Endothelial cell of umbilical vein (primary cell): ENCODE measurements around the gene GRIA1. TPM values are rescaled to one million over a fixed set of nuclear protein-coding genes. Genes with fewer than 3 reads are reported as not detected.

Source experiments
- BruUV-seq: library from RNA; stranded (reverse); fragments of 400-500 nt; replicated peaks from 2 replicates; lab custom pipeline; 2021; lab: Mats Ljungman, UMichigan
- CTCF ChIA-PET: fragments of 300-600, 350-600 bp; sonication (Branson Sonifier 250); formaldehyde crosslinking; loops from one replicate; lab custom pipeline; 2021; ENCODE audit warnings: antibody characterized with exemption, inconsistent platforms; lab: Charles Lee
- POLR2A ChIA-PET: fragments of 300-600, 350-600 bp; sonication (Branson Sonifier 250); formaldehyde crosslinking; loops from one replicate; lab custom pipeline; 2021; ENCODE audit warnings: antibody characterized with exemption, inconsistent platforms; lab: Charles Lee
- DNase-seq: peaks from one replicate; pipeline ENCODE4 v3.0.0-alpha.2; 2011; ENCODE audit warnings: low read depth, low spot score
- FAIRE-seq: peaks from 2 replicates; lab custom pipeline; 2011; peaks lifted over from hg19 to GRCh38; lab: Jason Lieb, UNC
- H2AFZ ChIP-seq: 2 replicates; pipeline ENCODE4 v1.6.0; 2012; ENCODE audit warnings: low read depth, low read length, control low read depth, inconsistent platforms
- H3K27ac ChIP-seq: 2 replicates; pipeline ENCODE4 v1.5.1; 2011; ENCODE audit warnings: low read depth, mild to moderate bottlenecking, control low read depth, low read length, moderate library complexity; ENCODE audit not compliant: insufficient read depth
- H3K27me3 ChIP-seq, 2 experiments: 2 replicates each; pipeline versions ENCODE4 v1.6.0 to v1.6.1; 2011; ENCODE audit warnings: low read length in 2 of 2, mixed read lengths in 1 of 2; ENCODE audit not compliant: control insufficient read depth in 2 of 2, insufficient read depth in 2 of 2
- H3K36me3 ChIP-seq, 2 experiments: 2 replicates in 1 of 2; 3 replicates in 1 of 2; pipeline ENCODE4 v1.5.1; 2011; ENCODE audit warnings: low read length in 2 of 2, mild to moderate bottlenecking in 1 of 2, moderate library complexity in 1 of 2; ENCODE audit not compliant: control insufficient read depth in 2 of 2, insufficient read depth in 2 of 2; ENCODE audit errors: extremely low read depth in 1 of 2
- H3K4me1 ChIP-seq: 3 replicates; pipeline ENCODE4 v1.5.1; 2011; ENCODE audit warnings: mild to moderate bottlenecking, low read length; ENCODE audit not compliant: control insufficient read depth, insufficient read depth; ENCODE audit errors: extremely low read depth
- H3K4me2 ChIP-seq: 2 replicates; pipeline ENCODE4 v1.6.1; 2011; ENCODE audit warnings: low read length, control low read depth, mixed read lengths; ENCODE audit not compliant: insufficient read depth
- H3K4me3 ChIP-seq, 3 experiments: fragments of 200-600 bp in 1 of 3; sonication (generic), shearing (Covaris generic) in 1 of 3; replicated peaks in 1 of 3; 2 replicates each; pipeline ENCODE4 v1.5.1; 2011 to 2016; ENCODE audit warnings: control low read depth in 3 of 3, low read length in 3 of 3, mild to moderate bottlenecking in 2 of 3, inconsistent platforms in 1 of 3, low read depth in 1 of 3, moderate library complexity in 1 of 3; ENCODE audit not compliant: insufficient read depth in 1 of 3
- H3K79me2 ChIP-seq: 2 replicates; pipeline ENCODE4 v1.6.0; 2012; ENCODE audit warnings: low read length, inconsistent platforms; ENCODE audit not compliant: control insufficient read depth, insufficient read depth
- H3K9ac ChIP-seq: replicated peaks from 2 replicates; pipeline ENCODE3; 2011; ENCODE audit warnings: low read length, control low read depth; ENCODE audit not compliant: insufficient read depth; ENCODE audit errors: extremely low read depth
- H3K9me1 ChIP-seq: replicated peaks from 3 replicates; pipeline ENCODE4 v1.6.0; 2011; ENCODE audit warnings: mild to moderate bottlenecking, low read length; ENCODE audit not compliant: control insufficient read depth, insufficient read depth; ENCODE audit errors: extremely low read depth
- H3K9me3 ChIP-seq: replicated peaks from 2 replicates; pipeline ENCODE4 v1.5.1; 2012; ENCODE audit warnings: low read length, inconsistent platforms; ENCODE audit not compliant: control insufficient read depth, insufficient read depth
- H4K20me1 ChIP-seq: replicated peaks from 2 replicates; pipeline ENCODE3; 2011; ENCODE audit warnings: mild to moderate bottlenecking, low read length; ENCODE audit not compliant: control insufficient read depth, insufficient read depth; ENCODE audit errors: extremely low read depth
- EZH2 ChIP-seq: IDR thresholded peaks from 2 replicates; pipeline ENCODE4 v1.6.1; 2012; ENCODE audit warnings: borderline replicate concordance, low read depth, mild to moderate bottlenecking, moderate library complexity, low read length, inconsistent platforms; ENCODE audit not compliant: severe bottlenecking
- FOS ChIP-seq: IDR thresholded peaks from 2 replicates; pipeline ENCODE4 v1.6.1; 2011; ENCODE audit warnings: mild to moderate bottlenecking, low read length, moderate library complexity, borderline replicate concordance; ENCODE audit not compliant: insufficient read depth
- JUN ChIP-seq: IDR thresholded peaks from 2 replicates; pipeline ENCODE4 v1.6.1; 2011; ENCODE audit warnings: borderline replicate concordance, low read depth; ENCODE audit not compliant: insufficient read length, insufficient read depth
- MAX ChIP-seq: IDR thresholded peaks from 2 replicates; pipeline ENCODE4 v1.6.1; 2011; ENCODE audit not compliant: insufficient read depth, insufficient read length
- MYC ChIP-seq: IDR thresholded peaks from one replicate; pipeline ENCODE4 v1.6.1; 2011; ENCODE audit warnings: mild to moderate bottlenecking, low read depth, low read length
- POLR2A ChIP-seq: IDR thresholded peaks from 2 replicates; pipeline ENCODE4 v1.6.1; 2012; ENCODE audit warnings: low read depth, mild to moderate bottlenecking, control low read depth, low read length
- POLR2AphosphoS5 ChIP-seq: IDR thresholded peaks from 2 replicates; pipeline ENCODE4 v1.6.1; 2012; ENCODE audit warnings: low read depth, mild to moderate bottlenecking, control low read depth, low read length, moderate library complexity; ENCODE audit not compliant: insufficient read depth
- dilution Hi-C: fragments of 300-500 bp; cut with MboI; formaldehyde crosslinking; loops from one replicate; pipeline ENCODE4 v1.15.0; 2019; ENCODE audit warnings: low sequenced_read_pairs; ENCODE audit not compliant: extremely low pct_ligation_motif_present
- intact Hi-C: fragments of 100-400 bp; cut with micrococcal nuclease; formaldehyde crosslinking; loops from one replicate; pipeline ENCODE4 v1.10.0; 2022
- polyA plus RNA-seq, 4 experiments: library from polyadenylated mRNA; depleted of rRNA in 3 of 4; stranded (reverse) in 3 of 4; unstranded in 1 of 4; fragments of >200 nt; gene quantifications; 2 replicates each; pipeline versions ENCODE4 v1.2.1 to v1.2.3, GENCODE V29; 2011 to 2012; ENCODE audit warnings: missing spikeins in 1 of 4
- total RNA-seq: library from RNA; stranded (reverse); gene quantifications from 2 replicates; pipeline ENCODE4 v1.2.3, GENCODE V29; 2021

Gene GRIA1
- total and polyA plus RNA-seq, 2 donors (not counting 3 experiments of a cell fraction or from before 2014, with no cell fraction given) = not detected

GRCh38 chr5:153508700-153509099 lies 18.2 kb downstream of the GRIA1 start:
- no peak overlapping the region for H2AFZ ChIP-seq
- H4K20me1 ChIP-seq = no peaks in the 10 kb centered on the region
- intact Hi-C loops (no loop called here), dilution Hi-C loops (no loop called here)
- no peak overlapping the region for H3K4me2 ChIP-seq
- H3K4me1 ChIP-seq = no peaks in the 10 kb centered on the region
- BruUV-seq = no TSS peak
- DNase-seq (no peak), FAIRE-seq (no peak)
- no peaks in the 10 kb centered on the region for H3K36me3 ChIP-seq
- H3K9ac ChIP-seq = no peak overlapping the region
- H3K9me3 ChIP-seq = no peaks in the 10 kb centered on the region
- H3K79me2 ChIP-seq = no peaks in the 10 kb centered on the region
- no peaks in the 10 kb centered on the region for H3K27me3 ChIP-seq
- no peak overlapping the region for H3K27ac ChIP-seq
- H3K4me3 ChIP-seq = no peak overlapping the region
- H3K9me1 ChIP-seq = no peaks in the 10 kb centered on the region
- CTCF ChIA-PET = no interaction called here
- POLR2A ChIA-PET = no interaction called here
- TF ChIP-seq POLR2A (no peak), JUN (no peak), EZH2 (no peak), FOS (no peak)

GRCh38 chr5:153511622-153512021 lies 21.2 kb downstream of the GRIA1 start:
- no peaks in the 10 kb centered on the region for H4K20me1 ChIP-seq
- H3K4me1 ChIP-seq = no peaks in the 10 kb centered on the region
- DNase-seq (no peak), FAIRE-seq (no peak)
- CTCF ChIA-PET = no interaction called here
- H3K9me1 ChIP-seq = no peaks in the 10 kb centered on the region
- no peak overlapping the region for H3K9ac ChIP-seq
- no peaks in the 10 kb centered on the region for H3K27me3 ChIP-seq
- H3K9me3 ChIP-seq = no peaks in the 10 kb centered on the region
- TF ChIP-seq MAX (no peak), POLR2AphosphoS5 (no peak), FOS (no peak), MYC (no peak)
- dilution Hi-C loops (no loop called here), intact Hi-C loops (no loop called here)
- POLR2A ChIA-PET = no interaction called here
- no peaks in the 10 kb centered on the region for H3K36me3 ChIP-seq
- H3K27ac ChIP-seq = no peak overlapping the region
- no peaks in the 10 kb centered on the region for H3K79me2 ChIP-seq
- no TSS peak for BruUV-seq
- no peak overlapping the region for H3K4me2 ChIP-seq
- H2AFZ ChIP-seq = no peak overlapping the region
- H3K4me3 ChIP-seq = no peak overlapping the region
